ENCODE measurements around the gene RABGAP1L. TPM values are rescaled to one million over a fixed set of nuclear protein-coding genes. Genes with fewer than 3 reads are reported as not detected.

RABGAP1L gene
- total and polyA plus RNA-seq, 2 of the 4 experiments (the other 2 are of a cell fraction): 7.9 to 26.7 TPM

DNA sequence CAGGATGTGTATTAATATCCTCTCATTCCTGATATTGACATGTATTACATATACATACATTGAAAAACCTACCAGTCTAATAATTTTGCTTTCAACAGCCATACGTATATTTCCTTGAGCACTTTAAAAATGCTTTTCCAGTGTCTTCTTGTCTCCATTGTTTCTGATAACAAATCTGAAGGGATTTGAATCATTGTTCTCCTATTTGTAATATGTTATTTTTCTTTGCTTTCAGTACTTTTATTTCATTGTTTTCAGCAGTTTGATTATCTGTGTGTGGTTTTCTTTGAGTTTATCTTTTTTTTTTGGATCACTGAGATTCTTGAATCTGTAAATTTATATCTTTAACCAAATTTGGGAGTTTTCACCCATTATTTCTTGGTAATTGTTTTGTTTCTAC lies 65.3 kb downstream of the RABGAP1L start:
- Histone ChIP-seq H3K14ac (replicated peaks; ENCODE audit: low read depth, low read length) (no peak overlapping the region), H2AK9ac (replicated peaks; ENCODE audit: low read depth, low read length, poor library complexity) (no peak overlapping the region), H3K4me1 (ENCODE audit: control insufficient read depth, insufficient read depth, low read length) (no peaks in the 10 kb centered on the region), H3K9ac (ENCODE audit: low read depth, low read length) (no peak overlapping the region), H4K20me1 (ENCODE audit: insufficient read depth, low read length) (no peaks in the 10 kb centered on the region), H3K4me2 (ENCODE audit: low read depth, low read length) (no peak overlapping the region), H3K23ac (ENCODE audit: low read depth, low read length) (no peak overlapping the region), H3K36me3 (ENCODE audit: control insufficient read depth, insufficient read depth, low read length) (no peaks in the 10 kb centered on the region), H3K27ac (ENCODE audit: insufficient read depth, low read length) (no peak overlapping the region), H3K9me1 (ENCODE audit: insufficient read depth, low read length) (no peaks in the 10 kb centered on the region), H2BK20ac (ENCODE audit: low read depth, low read length) (no peak overlapping the region), H3K4ac (ENCODE audit: low read depth, low read length) (no peak overlapping the region), H4K5ac (ENCODE audit: low read depth, low read length) (no peak overlapping the region), H4K91ac (ENCODE audit: insufficient read depth, low read depth, low read length) (no peak overlapping the region), H3K79me1 (ENCODE audit: low read depth in 1 of 2, low read length in 2 of 2) (no peaks in the 10 kb centered on the region), H4K8ac (ENCODE audit: low read depth in 2 of 2, low read length in 2 of 2) (no peak overlapping the region), H3K56ac (ENCODE audit: extremely low read depth, insufficient read depth, low read length) (no peak overlapping the region), H2BK15ac (ENCODE audit: low read depth, low read length) (no peak overlapping the region), H3K4me3 (ENCODE audit: insufficient read depth, low read depth, low read length) (no peak overlapping the region), H3K9me3 (ENCODE audit: control insufficient read depth, insufficient read depth, low read length) (no peaks in the 10 kb centered on the region), H2AK5ac (ENCODE audit: low read depth, low read length) (no peak overlapping the region), H3K27me3 (ENCODE audit: control insufficient read depth, insufficient read depth, low read length) (no peaks in the 10 kb centered on the region), H2AFZ (replicated peaks; ENCODE audit: low read length, poor library complexity) (no peak overlapping the region), H2BK120ac (ENCODE audit: low read depth, low read length) (no peak overlapping the region), H3K18ac (ENCODE audit: low read depth, low read length) (no peak overlapping the region), H2BK5ac (ENCODE audit: low read depth, low read length, poor library complexity, severe bottlenecking) (no peak overlapping the region)
- in situ Hi-C loops (cut with MboI; ENCODE audit: low sequenced_read_pairs): loop anchor here (25.0 kb wide), 1 partner anchor 1462 kb away; no protein-coding TSS in a partner anchor
- dilution Hi-C loops (cut with HindIII; ENCODE audit: low sequenced_read_pairs, unreplicated experiment): no loop called here
- WGBS, 2 experiments (ENCODE audit: extremely low coverage in 2 of 2, insufficient read length in 1 of 2): no CpG with 5 or more reads among the region's 1 CpG
- ATAC-seq (ENCODE audit: low read depth): no peak
- BruUV-seq (replicated peaks): no TSS peak
- CTCF ChIA-PET: no interaction called here
- TF ChIP-seq FOS (IDR thresholded peaks at IDR 0.05; ENCODE audit: low read depth, low read length) (no peak), RAD21 (IDR thresholded peaks at IDR 0.05; ENCODE audit: low read length) (no peak), MXI1 (IDR thresholded peaks at IDR 0.05; ENCODE audit: borderline replicate concordance, low read depth, low read length) (no peak), NFE2L2 (IDR thresholded peaks at IDR 0.05; ENCODE audit: low read depth, low read length) (no peak), RCOR1 (IDR thresholded peaks at IDR 0.05; ENCODE audit: insufficient replicate concordance, low read length) (no peak), MAFK (IDR thresholded peaks at IDR 0.05; ENCODE audit: low read depth, low read length) (no peak), CEBPB (IDR thresholded peaks at IDR 0.05; ENCODE audit: low read depth, low read length) (no peak), CHD1 (IDR thresholded peaks at IDR 0.05; ENCODE audit: low read depth, low read length) (no peak), BHLHE40 (IDR thresholded peaks at IDR 0.05; ENCODE audit: low read depth, low read length) (no peak), POLR2A (IDR thresholded peaks at IDR 0.05; ENCODE audit: low read depth, low read length) (no peak)
- TF ChIP-seq, protein P1, sequence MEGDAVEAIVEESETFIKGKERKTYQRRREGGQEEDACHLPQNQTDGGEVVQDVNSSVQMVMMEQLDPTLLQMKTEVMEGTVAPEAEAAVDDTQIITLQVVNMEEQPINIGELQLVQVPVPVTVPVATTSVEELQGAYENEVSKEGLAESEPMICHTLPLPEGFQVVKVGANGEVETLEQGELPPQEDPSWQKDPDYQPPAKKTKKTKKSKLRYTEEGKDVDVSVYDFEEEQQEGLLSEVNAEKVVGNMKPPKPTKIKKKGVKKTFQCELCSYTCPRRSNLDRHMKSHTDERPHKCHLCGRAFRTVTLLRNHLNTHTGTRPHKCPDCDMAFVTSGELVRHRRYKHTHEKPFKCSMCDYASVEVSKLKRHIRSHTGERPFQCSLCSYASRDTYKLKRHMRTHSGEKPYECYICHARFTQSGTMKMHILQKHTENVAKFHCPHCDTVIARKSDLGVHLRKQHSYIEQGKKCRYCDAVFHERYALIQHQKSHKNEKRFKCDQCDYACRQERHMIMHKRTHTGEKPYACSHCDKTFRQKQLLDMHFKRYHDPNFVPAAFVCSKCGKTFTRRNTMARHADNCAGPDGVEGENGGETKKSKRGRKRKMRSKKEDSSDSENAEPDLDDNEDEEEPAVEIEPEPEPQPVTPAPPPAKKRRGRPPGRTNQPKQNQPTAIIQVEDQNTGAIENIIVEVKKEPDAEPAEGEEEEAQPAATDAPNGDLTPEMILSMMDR (conservative IDR thresholded peaks at IDR 0.05; ENCODE audit: low read depth, low read length): no peak
- TF ChIP-seq, protein P2, sequence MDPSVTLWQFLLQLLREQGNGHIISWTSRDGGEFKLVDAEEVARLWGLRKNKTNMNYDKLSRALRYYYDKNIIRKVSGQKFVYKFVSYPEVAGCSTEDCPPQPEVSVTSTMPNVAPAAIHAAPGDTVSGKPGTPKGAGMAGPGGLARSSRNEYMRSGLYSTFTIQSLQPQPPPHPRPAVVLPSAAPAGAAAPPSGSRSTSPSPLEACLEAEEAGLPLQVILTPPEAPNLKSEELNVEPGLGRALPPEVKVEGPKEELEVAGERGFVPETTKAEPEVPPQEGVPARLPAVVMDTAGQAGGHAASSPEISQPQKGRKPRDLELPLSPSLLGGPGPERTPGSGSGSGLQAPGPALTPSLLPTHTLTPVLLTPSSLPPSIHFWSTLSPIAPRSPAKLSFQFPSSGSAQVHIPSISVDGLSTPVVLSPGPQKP (IDR thresholded peaks at IDR 0.05; ENCODE audit: borderline replicate concordance, low read depth, low read length): no peak
- TF ChIP-seq, protein P3, sequence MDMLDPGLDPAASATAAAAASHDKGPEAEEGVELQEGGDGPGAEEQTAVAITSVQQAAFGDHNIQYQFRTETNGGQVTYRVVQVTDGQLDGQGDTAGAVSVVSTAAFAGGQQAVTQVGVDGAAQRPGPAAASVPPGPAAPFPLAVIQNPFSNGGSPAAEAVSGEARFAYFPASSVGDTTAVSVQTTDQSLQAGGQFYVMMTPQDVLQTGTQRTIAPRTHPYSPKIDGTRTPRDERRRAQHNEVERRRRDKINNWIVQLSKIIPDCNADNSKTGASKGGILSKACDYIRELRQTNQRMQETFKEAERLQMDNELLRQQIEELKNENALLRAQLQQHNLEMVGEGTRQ (IDR thresholded peaks at IDR 0.05; ENCODE audit: low read depth, low read length): no peak
- DNase-seq: no peak
- intact Hi-C loops (cut with micrococcal nuclease): no loop called here
- POLR2A ChIA-PET (ENCODE audit: unreplicated experiment): no interaction called here
